RWPE1 (cell line): Measurements from ENCODE around the gene FCHSD2.
"Not testable (repeated sequence)": the region's sequence is repeated elsewhere in the genome, so short reads cannot be mapped to it uniquely, and the experiment has no call there.

Source experiments
- CTCF ChIA-PET: fragments of 350-600 bp; sonication (Branson Sonifier 250); formaldehyde crosslinking; extraction: SDS; loops from one replicate; lab custom pipeline; 2021; lab: Yijun Ruan, JAX
- POLR2A ChIA-PET: fragments of 400-600 bp; formaldehyde crosslinking; extraction: SDS; loops from one replicate; lab custom pipeline; 2020; ENCODE audit warnings: antibody characterized with exemption; ENCODE audit not compliant: low non-redundant PET; lab: Yijun Ruan, JAX
- DNase-seq: peaks from one replicate; pipeline ENCODE4 v3.0.0; 2012; ENCODE audit warnings: low spot score
- H3K27ac ChIP-seq: fragments of 450-650 bp; 2 replicates; pipeline ENCODE4 v1.5.1; 2017
- CTCF ChIP-seq: fragments of 450-650 bp; conservative IDR thresholded peaks from 2 replicates; pipeline ENCODE4 v1.5.1; 2017; ENCODE audit warnings: low read depth, mild to moderate bottlenecking

FCHSD2 gene

DNA sequence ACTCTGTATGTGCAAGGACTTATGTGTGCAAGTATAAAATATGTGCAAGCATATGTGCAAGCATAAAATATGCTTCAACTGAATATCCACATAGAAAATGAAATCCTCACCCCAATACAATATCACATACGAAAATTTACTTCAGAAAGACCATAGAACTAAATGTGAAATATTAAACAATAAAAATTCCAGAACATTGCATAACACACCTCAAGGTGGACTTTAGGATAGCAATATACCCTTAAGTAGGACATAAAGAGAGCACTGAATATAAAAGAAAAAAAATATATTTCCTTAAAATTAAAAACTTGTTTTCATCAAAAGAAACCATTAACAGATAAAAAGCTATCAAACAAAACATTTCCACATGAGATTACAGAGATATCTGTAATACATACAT lies 67.8 kb downstream of the FCHSD2 start:
- no peak for TF ChIP-seq CTCF
- DNase-seq: no peak
- CTCF ChIA-PET: interaction anchor here (0.7 kb wide), 1 partner anchor 150 kb away, joined by 4 read pairs; no protein-coding TSS in a partner anchor
- POLR2A ChIA-PET: no interaction called here
- no peak overlapping the region for H3K27ac ChIP-seq

DNA sequence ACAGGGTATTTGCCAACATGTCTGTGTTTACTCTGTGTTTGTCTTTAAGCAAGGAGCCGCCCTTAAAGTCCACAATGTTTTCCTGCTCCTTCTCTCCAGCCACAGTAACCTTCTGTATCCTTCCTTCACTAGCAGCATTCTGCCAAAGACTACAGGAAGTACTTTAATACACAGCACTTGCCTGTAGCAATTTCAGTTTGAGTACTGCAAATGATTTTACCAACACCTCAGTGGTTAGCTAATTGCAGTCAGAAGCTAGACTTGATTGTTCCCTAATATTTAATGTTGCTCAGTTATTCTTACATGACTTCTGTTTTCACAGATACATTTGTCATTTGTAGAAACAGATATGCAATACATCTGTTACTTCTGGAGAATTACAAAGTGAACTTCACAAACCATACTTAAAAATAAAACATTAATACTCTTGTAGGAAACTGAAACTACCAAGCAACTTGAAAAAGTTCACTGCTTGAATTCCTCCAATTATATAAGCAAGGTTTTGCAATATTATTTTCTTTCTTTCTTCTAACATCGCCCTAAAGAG lies 69.1 kb downstream of the FCHSD2 start:
- DNase-seq: peak; percentile 8
- no peak for TF ChIP-seq CTCF
- POLR2A ChIA-PET: no interaction called here
- H3K27ac ChIP-seq: no peak overlapping the region
- CTCF ChIA-PET: no interaction called here

GRCh38 chr11:73070653-73071052 lies 71.5 kb downstream of the FCHSD2 start:
- POLR2A ChIA-PET: no interaction called here
- TF ChIP-seq CTCF: no peak
- DNase-seq: no peak
- no peak overlapping the region for H3K27ac ChIP-seq
- CTCF ChIA-PET: no interaction called here

- CTCF ChIA-PET: interaction anchor here (0.7 kb wide), 1 partner anchor 81 kb away, joined by 4 read pairs; no protein-coding TSS in a partner anchor
- POLR2A ChIA-PET, DNase-seq, H3K27ac ChIP-seq: not testable (repeated sequence)
Measured at GRCh38 chr11:73061857-73062424, 80.2 kb downstream of the FCHSD2 start.

GRCh38 chr11:73061434-73061833 lies 80.7 kb downstream of the FCHSD2 start:
- H3K27ac ChIP-seq, POLR2A ChIA-PET, CTCF ChIA-PET, DNase-seq: not testable (repeated sequence)

DNA sequence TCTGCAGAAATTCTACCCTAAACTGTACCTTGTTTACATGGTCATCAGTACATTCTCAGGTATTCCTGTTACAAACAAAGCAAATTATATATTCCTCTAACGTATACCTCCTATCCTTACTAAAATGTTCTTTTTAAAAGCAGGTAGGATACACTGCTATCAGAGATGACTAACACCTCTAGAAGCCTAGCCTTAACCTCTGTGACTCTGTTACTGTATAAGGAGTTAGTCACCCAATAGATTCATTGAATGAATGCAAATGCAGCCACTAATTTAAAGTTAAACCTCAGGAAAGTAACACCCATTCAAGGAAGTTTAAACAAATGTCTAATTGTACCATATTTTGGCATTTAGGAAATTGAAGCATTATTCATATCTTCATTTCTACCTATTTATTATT lies 82.2 kb downstream of the FCHSD2 start:
- peak; percentile 46 for DNase-seq
- ChIA-PET CTCF (no interaction called here), POLR2A (no interaction called here)
- TF ChIP-seq CTCF: no peak
- H3K27ac ChIP-seq: no peak overlapping the region

- no peak for DNase-seq
- no peak for TF ChIP-seq CTCF
- H3K27ac ChIP-seq: no peak overlapping the region
- POLR2A ChIA-PET: no interaction called here
- CTCF ChIA-PET: interaction anchor here (0.6 kb wide), 1 partner anchor 171 kb away, joined by 4 read pairs; no protein-coding TSS in a partner anchor
Measured at GRCh38 chr11:73058989-73059674, 83.0 kb downstream of the FCHSD2 start.
